ENCODE measurements around the gene KLHL21.
"Not testable (repeated sequence)": the region's sequence is repeated elsewhere in the genome, so short reads cannot be mapped to it uniquely, and the experiment has no call there.

Gene KLHL21

GRCh38 chr1:6602669-6603237, at the start of gene KLHL21:
KLHL21 (minus strand) TSS chr1:6602869; CDS start chr1:6602817, 52 bp downstream.
- peak; percentile 93 for DNase-seq (ENCODE audit: low spot score)

GRCh38 chr1:6651909-6652308, 49.2 kb upstream of the KLHL21 start:
- no peak for DNase-seq (ENCODE audit: low spot score)

DNA sequence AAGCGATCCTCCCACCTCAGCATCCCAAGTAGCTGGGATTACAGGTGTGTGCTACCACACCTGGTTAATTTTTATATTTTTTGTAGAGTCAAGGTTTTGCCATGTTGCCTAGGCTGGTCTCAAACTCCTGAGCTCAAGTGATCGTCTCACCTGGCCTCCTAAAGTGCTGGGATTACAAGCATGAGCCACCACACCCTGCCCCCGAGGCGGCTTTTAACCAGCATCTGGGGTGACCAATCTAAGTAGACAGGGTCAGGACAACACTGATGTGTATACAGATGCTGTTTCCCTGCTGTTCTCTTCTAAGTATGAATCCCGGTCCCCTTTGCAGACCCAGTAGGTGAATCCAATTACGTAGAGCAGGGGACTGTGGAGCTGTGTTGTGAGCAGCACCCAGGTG, 45.9 kb upstream of the KLHL21 start:
- DNase-seq (ENCODE audit: low spot score) = no peak

DNA sequence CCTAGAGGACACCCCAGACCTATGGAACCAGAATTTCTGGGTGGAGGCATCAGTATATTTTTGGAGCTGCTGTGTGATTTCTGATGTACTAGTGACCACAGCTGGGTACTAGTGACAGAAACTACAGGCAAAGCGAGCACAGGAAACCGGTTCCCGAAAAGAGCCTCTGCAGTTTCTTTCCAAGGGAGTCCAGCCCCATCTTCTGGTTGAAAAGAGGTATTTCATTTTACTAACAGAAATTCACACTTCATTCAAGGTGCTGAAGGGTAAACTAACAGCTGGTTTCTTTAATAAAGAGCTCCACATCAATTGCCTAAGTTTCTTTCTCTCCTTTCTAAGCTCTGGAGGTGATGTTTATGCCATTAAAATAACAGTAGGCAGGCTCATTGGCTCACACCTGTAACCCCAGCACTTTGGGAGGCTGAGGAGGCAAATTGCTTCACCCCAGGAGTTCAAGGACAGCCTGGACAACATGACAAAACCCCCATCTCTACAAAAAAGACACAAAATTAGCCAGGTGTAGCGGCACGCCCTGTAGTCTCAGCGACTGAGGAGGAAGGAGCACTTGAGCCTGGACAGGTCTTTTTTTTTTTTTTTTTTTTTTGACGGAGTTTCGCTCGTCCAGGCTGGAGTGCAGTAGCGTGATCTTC, 44.0 kb upstream of the KLHL21 start:
- DNase-seq (ENCODE audit: low spot score) = peak; percentile 58

DNA sequence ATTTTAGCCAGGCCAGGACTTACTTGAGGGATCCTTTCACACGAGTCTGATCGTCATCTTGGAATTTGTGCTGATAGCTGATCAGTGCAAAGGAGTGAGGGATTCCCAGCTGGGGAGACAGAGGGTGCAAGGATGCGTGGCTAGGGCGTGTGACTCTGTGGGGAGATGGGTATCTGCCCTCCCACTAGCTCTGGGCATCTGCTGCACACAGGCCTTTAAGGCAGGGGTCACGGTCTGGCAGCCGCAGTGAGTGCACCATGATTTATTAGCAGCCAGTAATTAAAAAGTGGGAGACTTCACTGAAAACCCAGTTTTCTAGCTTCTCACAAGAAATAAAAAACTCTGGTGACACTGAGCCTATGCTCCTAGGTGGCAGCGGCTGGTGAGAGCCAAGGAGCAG, 42.3 kb upstream of the KLHL21 start:
- no peak for DNase-seq (ENCODE audit: low spot score)

DNA sequence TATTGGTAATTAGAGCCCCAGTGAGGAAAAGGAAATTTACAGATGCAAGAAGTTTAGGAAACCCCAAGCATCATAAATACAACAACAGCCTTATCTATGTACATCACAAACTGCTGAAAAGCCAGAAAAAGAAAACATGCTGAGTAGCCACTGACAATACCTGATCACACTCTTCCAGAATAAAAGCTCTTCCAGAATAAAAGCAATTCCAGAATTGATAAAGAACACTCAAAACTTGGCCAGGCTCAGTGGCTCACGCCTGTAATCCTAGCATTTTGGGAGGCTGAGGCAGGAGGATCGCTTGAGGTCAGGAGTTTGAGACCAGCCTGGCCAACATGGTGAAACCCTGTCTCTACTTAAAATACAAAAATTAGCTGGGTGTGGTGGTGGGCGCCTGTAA, 38.2 kb upstream of the KLHL21 start:
- not testable (repeated sequence) for DNase-seq (ENCODE audit: low spot score)

DNA sequence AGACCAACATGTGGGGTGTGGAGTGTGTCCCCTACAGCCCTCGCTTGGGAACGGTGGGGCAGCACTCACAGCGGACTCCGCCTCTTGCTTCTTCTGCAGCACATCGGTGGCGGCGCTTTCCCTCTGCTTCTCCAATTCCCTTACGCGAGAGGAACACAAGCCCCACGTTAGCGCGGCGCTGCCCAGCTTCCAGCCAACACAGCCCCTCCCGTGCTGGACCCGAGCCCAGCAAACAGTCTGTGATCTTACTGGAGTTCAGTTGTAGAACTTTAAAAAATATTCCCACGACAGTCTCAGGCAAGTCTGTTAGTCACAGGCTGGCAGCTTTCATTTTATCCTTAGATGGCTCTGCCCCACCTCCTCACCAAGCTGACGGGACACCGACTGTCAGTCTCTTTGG, 35.6 kb upstream of the KLHL21 start:
- no peak for DNase-seq (ENCODE audit: low spot score)

DNA sequence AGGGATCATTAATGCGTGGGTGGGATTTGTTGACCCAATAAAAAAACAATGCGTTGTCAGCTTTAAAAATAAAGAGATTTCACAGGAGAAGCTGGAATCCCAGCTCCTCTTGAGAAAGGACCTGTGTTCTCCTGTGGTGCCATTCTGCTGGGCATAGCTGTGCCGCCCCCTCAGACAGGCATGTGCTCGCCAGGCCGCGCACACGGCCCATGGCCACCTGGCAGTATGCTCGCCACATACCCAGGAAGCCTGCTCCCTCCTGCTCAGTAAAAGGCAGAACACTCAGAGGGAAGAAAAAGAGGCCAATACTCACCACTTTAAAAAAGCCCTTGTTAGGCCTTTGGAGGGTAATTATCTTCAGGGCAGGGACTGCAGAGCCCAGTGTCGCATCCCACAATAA, 35.1 kb upstream of the KLHL21 start:
- no peak for DNase-seq (ENCODE audit: low spot score)

GRCh38 chr1:6636778-6637177, 34.1 kb upstream of the KLHL21 start:
- DNase-seq (ENCODE audit: low spot score) = not testable (repeated sequence)

GRCh38 chr1:6635910-6636760, 33.5 kb upstream of the KLHL21 start:
- DNase-seq (ENCODE audit: low spot score) = no peak

DNA sequence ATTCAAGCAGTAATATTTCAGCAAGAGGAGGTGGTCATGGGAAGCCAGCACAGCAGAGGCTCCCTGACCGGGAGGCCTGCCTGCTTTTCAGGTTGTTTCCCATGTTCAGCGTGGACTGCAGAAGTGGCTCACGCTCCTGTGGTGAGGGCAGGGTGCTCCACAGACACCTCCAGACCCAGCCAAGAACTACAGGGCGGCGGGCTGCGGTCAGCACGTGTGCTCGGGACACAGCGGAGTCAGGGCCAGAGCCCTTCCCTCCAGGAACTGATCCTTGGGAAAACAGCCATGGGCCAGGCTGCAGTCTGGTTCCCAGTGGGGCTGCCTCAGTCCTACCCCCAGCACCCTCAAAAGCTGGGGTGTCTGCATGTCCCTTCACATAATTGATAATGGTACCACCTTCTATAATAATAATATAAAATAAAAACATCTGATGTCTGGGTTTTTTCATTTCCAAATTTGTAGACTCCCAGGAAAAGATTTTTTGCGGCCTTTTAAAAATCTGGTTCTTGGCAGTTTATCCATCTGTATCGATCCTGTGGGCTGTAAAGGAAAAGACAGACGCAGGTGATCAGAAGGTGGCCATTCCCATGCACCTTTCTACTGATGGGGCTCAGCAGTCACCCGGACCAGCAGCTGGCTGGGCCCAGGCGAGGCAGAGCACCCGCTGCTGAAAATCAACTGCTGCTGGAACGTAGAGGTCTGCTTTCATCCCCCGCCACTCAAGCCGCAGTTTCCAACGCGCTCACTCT, 32.7 kb upstream of the KLHL21 start:
- no peak for DNase-seq (ENCODE audit: low spot score)

- peak; percentile 55 for DNase-seq (ENCODE audit: low spot score)
Measured at GRCh38 chr1:6634371-6635052, 31.8 kb upstream of the KLHL21 start.

GRCh38 chr1:6632588-6633514, 30.2 kb upstream of the KLHL21 start:
- DNase-seq (ENCODE audit: low spot score) = no peak

DNA sequence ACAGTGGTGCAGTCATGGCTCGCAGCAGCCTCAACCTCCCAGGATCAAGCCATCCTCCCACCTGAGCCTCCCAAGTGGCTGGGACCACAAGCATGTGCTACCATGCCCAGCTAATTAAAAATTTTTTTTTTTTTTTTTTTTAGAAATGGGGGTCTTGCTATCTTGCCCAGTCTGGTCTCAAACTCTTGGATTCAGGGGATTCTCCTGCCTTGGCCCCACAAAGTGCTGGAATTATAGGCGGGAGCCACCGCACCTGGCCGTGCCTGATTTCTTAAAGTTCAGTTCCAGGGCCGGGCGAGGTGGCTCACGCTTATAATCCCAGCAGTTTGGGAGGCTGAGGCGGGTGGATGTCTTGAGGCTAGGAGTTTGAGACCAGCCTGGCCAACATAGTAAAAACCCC, 28.4 kb upstream of the KLHL21 start:
- no peak for DNase-seq (ENCODE audit: low spot score)

DNA sequence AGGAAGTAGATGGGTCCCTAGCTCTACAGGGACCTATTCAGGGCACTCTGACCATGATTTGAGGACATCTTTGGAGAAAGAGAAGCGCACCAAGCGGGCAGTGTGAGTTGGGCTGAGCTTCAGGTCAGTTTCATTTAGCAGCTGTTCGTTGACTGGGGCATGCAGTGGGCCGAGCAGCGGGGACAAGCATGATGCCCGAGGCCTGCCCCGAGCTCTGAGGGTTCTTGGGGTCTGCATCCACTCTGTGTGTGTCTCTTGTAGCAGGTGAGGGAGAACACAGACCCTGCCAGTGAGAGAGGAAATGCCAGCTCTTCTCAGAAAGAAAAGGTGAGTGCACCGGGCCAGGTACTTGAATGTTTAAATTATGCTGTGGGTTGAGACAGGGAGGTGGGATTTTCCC, 27.4 kb upstream of the KLHL21 start:
- DNase-seq (ENCODE audit: low spot score) = no peak

- no peak for DNase-seq (ENCODE audit: low spot score)
Measured at GRCh38 chr1:6628971-6629479, 26.4 kb upstream of the KLHL21 start.

DNA sequence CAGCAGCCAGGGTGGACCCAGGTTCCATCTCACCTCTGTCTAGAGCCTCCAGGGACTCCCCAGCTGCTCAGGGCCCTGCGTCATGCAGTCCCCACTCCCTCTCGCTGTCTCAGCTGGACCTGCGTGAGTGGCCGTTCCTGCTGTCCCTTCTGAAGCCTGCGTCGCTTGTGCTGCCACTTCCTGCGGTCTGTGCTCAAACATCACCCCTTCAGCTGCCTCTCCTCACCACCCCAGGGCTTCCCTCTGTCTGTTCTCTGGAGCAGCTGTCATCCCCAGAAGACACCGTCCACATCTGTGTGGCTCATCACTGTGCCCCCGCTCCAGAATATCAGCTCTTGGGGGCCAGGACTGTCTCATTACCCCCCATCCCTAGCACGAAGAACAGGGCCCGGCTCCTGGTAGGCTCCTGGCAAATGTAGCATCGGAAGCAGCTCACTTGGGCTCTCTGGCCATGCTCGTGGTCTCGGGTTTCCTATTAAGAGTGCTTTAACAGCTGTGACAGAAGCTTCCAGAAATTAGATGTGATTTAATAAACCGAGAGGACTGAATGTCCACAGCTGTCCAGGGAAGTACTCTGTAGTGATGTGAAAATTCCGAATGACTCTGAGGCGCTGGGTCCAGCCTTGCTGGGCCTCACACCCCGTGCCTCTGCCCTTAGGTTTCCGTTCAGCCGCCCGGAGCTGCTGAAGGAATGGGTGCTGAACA, 25.3 kb upstream of the KLHL21 start:
- no peak for DNase-seq (ENCODE audit: low spot score)

- no peak for DNase-seq (ENCODE audit: low spot score)
Measured at GRCh38 chr1:6627031-6627430, 24.4 kb upstream of the KLHL21 start.

DNA sequence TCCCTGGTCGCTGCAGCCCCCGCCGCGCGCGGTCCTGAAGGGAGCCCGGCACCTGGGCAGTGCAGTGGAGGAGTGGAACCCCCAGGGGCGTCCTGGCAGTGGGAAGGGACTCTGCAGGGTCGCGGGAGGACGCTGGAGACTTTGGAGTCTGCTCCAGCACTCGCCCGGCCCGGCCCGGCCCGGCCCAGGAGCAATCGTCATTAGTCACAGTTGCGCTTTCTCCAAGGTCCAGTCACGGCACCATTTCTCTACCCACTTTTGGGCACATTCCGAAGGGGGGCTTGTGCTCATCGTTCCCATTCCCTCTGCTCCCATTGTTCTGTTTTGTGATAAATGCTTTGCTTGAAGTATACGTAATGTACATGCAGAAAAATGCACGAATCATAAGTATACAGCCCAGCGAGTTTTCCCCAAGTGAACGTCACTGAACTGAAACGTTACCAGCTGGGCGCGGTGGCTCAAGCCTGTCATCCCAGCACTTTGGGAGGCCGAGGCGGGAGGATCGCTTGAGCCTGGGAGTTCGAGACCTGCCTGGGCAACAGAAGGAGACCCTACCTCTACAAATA, 23.0 kb upstream of the KLHL21 start:
- no peak for DNase-seq (ENCODE audit: low spot score)

All from SW480 (cell line).